Measurements from ENCODE around the gene NUP98. TPM values are rescaled to one million over a fixed set of nuclear protein-coding genes. Genes with fewer than 3 reads are reported as not detected.

NUP98 gene
- 10 to 100 TPM; 57.9 to 79.0 (median 65.4) TPM for polyA plus RNA-seq (ENCODE audit: insufficient read depth in 1 of 5, insufficient read length in 5 of 5, low replicate concordance in 1 of 5)
- long read RNA-seq, donor 1, partial matches to known transcripts = 20 of 22 reads
- long read RNA-seq, donor 1, other reads (novel, unspliced or antisense) = 0 of 22 reads
- long read RNA-seq, donor 2, full-length matches to known transcripts = 1 of 1 reads
- long read RNA-seq, donor 2, partial matches to known transcripts = 0 of 1 reads
- long read RNA-seq, donor 2, other reads (novel, unspliced or antisense) = 0 of 1 reads
- long read RNA-seq, donor 3, partial matches to known transcripts = 0 of 3 reads
- long read RNA-seq, donor 3, other reads (novel, unspliced or antisense) = 0 of 3 reads
- long read RNA-seq, donor 4, partial matches to known transcripts = 15 of 17 reads
- long read RNA-seq, donor 4, other reads (novel, unspliced or antisense) = 0 of 17 reads
- long read RNA-seq, donor 5, partial matches to known transcripts = 31 of 31 reads
- long read RNA-seq, donor 5, other reads (novel, unspliced or antisense) = 0 of 31 reads
- long read RNA-seq, donor 6, full-length matches to known transcripts = 7 of 16 reads
- long read RNA-seq, donor 6, partial matches to known transcripts = 9 of 16 reads
- long read RNA-seq, donor 6, other reads (novel, unspliced or antisense) = 0 of 16 reads
- long read RNA-seq, donor 7, full-length matches to known transcripts = 3 of 18 reads
- long read RNA-seq, donor 7, partial matches to known transcripts = 15 of 18 reads
- long read RNA-seq, donor 7, other reads (novel, unspliced or antisense) = 0 of 18 reads
- long read RNA-seq, donor 8 = 0 reads

DNA sequence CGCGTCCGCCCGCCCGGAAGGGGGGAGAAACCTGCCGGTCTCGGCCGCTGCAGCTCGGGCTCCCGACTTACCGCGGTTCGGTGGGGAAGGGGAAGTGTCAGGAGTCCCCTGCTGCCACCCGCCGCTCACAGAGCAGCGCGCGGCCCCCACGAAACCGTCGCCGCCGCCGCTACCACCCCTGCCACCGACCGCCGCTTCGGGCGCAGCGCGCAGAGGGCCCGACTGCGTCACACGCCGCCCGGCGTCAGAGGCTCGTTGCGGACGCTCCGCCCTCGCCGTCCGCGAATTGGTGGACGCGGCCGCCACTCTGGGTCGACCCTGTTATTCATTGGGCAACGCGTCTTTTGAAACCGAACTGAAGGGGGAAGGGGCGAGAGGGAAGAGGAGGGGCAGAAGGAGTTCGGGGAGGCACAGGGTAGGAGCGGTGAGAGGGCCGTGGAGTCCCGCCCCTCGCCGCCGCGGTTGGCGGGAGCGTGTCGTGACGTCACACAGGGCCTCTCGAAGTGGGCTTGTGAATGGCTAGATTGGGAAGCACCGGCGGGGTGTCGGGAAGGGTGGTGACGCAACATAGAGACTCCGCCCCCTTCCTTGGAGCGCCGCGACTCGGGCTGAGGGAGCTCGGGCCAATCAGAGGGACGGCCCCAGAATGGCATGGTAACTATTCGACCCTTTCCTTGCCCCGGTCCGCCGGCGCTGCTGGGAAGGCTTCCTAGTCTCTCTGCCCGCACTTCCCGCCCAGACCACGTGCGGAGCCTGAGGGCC, at the start of gene NUP98:
Gene NUP98 (minus strand): TSS at position 226 of the 762 bp plus-strand sequence. CDS start 15,437 bp downstream, outside the sequence.
- peak; percentile 100 for DNase-seq

- DNase-seq = no peak
Observed at GRCh38 chr11:3845670-3846069, 48.3 kb upstream of the NUP98 start.

DNA sequence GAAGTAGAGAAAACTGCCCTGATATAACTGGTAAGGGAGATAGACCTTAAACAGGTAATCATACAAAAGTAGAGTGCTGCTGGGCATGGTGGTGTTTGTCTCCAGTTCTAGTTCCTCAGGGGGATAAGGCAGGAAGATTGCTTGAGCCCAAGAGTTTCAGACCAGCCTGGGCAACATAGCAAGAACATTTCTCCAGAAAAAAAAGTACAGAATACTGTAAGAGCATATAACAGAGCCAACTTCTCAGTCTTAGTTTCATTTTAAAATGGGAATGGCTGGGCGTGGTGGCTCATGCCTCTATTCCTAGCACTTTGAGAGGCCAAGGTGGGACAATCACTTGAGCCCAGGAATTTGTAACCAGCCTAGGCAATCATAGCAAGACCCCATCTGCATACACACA, 47.9 kb upstream of the NUP98 start:
- no peak for DNase-seq

DNA sequence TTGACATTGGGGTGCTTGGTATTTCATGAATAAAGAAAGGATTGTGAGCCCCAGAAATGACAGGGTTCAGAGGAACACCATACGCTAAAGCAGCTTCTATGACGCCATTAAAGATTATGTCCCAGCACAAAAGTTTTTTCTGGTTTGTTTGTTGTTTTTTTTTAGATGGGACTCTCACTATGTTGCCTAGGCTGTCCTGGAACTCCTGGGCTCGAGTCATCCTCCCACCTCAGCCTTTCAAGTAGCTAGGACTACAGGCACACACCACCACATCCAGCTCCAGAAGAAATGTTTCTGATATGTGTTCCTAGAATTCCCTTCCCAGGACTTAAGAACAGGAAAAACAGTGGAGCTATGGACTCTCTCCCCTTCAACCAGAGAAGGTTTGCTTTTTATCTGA, 46.0 kb upstream of the NUP98 start:
- DNase-seq = no peak

GRCh38 chr11:3841426-3842350, 44.3 kb upstream of the NUP98 start:
- peak; percentile 82 to 83 for DNase-seq

DNA sequence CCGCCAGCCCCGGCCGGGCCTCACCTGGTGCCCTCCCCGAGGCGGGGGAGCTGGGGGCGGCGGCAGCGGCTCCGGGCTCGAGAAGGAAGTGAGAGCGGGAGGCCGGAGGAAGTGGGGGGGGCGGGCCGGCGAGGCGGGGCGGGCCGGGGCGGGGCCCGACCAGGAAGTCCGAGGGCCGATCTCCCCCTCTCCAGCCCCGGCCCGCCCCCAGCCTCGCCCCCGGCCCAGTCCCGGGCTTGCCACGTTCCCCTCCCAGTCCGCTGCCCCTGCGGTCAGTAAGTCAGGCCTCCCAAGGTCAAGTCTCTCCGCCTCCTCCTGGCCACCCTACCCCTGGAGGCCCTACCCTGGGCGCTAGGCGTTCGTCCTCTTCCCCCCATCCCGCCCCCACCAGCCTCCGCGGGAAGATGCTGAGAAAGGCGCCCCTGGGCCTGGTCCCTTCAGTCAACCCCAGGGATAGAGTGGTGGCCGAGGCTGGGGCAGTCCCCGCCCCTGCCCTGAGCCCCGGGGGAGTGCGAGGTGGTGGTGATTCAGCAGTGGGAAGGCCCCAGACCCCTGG, 43.6 kb upstream of the NUP98 start, which contains the start of gene RHOG:
Gene RHOG (minus strand): TSS at position 90 of the 556 bp plus-strand sequence. CDS start 12,821 bp downstream, outside the sequence.
- DNase-seq = peak; percentile 70 to 71

- DNase-seq = no peak
Observed at GRCh38 chr11:3840004-3840869, 42.9 kb upstream of the NUP98 start.

DNA sequence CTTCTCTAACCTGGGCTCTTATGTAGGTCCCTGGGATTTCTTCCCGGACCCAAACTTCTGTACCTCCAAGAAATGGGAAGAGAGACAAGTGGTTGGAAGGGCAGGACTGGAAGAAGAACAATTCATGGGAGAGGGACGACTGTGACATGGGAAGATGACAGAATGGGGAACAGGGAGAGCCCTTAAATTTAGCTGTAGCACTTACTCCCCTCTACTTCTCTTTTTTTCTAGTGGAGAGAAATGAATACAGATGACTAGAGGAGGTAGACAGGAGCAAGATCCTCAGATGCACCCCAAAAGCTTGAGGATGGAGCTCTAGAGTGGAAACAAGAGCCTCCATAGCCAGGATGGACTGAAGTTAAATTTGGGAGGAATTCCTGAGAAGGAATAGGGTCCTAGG, 41.1 kb upstream of the NUP98 start:
- DNase-seq = no peak

DNA sequence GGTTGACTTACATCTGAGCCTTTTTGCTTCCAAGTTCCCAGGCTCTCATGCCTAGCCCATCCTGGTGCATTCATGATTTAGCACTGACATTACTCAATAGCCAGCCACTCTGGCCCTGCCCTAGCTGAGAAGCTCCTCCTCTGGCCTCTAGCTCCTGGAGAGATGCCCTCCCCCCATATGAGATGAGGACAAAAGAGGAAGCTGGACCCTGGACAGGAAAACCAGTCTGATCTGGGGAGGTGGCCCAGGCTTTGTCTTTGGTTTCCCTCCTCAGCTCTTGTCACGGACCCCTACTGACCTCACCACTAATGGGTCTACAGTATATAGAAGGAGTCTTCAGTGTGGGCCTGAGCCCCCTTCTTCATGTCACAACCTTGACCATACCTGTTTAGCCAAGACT, 40.4 kb upstream of the NUP98 start:
- DNase-seq = no peak

DNA sequence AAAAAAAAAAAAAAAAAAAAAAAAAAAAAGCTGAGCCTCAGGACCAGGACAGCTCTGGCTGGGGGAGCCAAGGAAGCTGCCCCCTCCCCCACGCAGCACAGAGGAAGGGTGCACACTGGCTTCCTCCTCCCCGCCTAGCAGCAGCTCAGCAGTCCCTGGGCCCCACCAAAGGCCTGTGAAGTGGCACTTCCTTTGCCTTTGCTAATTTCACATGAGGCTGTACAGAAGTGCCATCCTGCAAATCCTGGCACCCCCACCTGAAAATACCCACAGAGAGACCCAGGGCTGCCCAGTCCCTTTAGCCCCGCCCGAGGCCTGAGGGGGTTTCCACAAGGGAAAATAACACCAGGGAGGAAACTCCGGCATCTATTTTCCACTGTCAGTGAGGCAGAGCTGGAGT, 39.5 kb upstream of the NUP98 start:
- DNase-seq = no peak

DNA sequence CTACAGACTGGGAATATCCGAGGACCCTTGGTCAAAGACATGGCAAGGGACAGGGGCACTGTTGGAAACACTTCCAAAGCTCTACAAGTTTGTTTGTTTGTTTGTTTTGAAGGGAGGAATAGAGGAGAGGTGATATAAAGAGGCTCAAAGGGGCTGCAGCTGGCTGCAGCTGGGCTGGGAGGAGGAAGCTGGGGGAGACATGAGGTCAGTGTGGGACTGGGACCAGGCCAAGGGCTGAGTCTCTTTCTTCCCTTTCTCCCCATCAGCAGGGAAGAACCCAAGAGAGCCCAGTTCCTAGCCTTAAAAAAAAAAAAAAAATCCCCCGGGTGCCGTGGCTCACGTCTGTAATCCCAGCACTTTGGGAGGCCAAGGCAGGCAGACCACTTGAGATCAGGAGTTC, 38.4 kb upstream of the NUP98 start:
- no peak for DNase-seq

GRCh38 chr11:3834664-3835461, 37.5 kb upstream of the NUP98 start:
- no peak for DNase-seq

DNA sequence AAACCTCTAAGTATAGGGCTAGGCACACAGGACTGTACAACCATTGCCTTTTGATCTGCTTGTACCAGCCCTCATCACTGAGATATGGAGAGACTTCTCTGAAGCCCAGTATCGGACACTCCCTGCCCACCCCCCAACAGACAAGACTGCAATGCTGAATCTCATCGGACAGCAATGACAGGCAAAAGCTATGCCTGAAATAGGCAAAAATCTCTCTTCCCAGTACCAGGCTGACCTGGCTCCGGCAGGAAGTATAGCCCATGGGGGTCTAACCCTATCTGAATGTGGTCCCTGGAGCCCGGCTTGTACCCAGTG, 37.0 kb upstream of the NUP98 start:
- DNase-seq = no peak

DNA sequence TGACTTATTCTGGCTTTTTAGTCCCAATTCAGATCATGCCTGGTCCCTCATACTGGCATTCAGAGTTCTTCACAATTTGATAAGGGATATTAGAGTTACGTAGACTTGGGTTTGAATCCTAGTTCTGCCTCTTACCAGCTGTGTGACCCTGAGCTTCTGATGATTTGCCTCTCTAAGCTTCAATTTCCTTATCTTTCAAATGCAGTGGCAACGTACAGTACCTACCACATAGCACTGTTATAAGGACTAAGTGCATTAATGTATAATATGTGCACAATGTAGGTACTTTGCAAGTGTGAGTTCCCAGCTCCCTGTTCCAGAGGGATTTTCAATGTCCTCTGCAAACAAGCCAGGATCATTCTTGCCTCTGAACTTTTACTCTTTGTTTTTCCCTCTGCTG, 36.1 kb upstream of the NUP98 start:
- DNase-seq = no peak

- no peak for DNase-seq
Observed at GRCh38 chr11:3832816-3833215, 35.5 kb upstream of the NUP98 start.

- DNase-seq = no peak
Observed at GRCh38 chr11:3831378-3832239, 34.3 kb upstream of the NUP98 start.

GRCh38 chr11:3830730-3831129, 33.4 kb upstream of the NUP98 start:
- no peak for DNase-seq

GRCh38 chr11:3830088-3830487, 32.7 kb upstream of the NUP98 start:
- DNase-seq = no peak
